HG03432 (cell line): ENCODE measurements around the gene HHAT.
"Not testable (repeated sequence)": the region's sequence is repeated elsewhere in the genome, so short reads cannot be mapped to it uniquely, and the experiment has no call there.

Source experiments
- ATAC-seq: cut with Tn5 transposase; IDR thresholded peaks from one replicate; pipeline ENCODE4 v1.9.1; 2021; ENCODE audit warnings: mild to moderate bottlenecking, moderate library complexity; ENCODE audit not compliant: unreplicated experiment

The HHAT gene

DNA sequence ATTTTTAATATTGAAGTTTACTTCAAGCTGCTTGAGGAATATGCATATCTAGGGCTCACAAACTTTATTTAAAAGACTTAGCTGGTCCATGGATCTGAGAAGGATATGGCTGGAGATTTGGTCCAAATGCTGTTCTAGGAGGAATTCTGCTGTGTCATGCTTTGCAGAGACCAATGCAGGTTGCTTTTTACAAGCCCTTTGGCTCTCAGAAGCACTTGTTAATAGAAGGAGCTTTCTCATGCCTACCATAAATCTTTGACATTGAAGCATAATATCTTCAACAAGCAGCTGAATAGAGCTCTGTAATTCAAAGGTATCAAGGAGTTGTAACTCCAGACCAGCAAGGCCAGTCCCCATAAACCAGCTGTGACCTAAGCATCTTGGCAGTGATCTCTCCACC is 299.1 kb downstream of the HHAT start:
- no peak for ATAC-seq

DNA sequence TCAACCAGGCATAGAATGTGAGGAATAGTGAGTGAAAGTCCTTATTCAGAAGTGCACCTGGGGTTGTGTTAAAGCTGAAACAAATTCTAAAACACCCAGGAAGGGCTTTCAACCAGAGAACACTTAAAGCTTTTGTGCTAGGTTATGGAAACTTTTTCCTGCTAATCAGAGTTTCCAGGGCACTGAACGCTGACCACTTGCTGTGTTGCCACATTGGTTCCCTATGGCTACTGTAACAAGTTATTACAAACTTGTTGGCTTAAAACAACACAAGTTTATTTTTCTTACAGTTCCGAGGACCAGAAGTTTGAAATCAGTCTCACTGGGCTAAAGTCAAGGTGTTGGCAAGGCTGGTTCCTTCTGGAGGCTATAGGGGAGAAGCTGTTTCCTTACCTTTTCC is 300.6 kb downstream of the HHAT start:
- ATAC-seq, result no peak

- no peak for ATAC-seq
Observed at GRCh38 chr1:210631399-210631798, 302.7 kb downstream of the HHAT start.

DNA sequence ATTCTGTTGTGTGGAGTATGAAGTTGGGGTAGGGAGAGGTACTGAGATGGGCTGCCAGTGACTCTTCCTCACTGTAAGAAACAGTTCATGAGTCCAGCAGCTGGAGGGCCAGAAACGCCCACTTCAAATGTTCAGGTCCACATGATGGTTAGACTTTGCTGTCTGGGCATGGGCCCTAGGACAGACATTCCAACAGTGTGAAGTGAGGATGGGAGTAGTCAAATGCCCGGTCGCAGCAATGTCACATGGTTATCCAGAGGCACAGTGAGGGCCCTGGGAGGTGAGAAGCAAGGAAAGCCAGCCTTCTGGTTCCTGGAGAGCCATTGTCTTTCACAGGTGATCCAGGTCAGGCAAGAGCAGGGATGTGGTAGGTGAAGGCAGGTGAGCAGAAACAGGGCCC is 304.4 kb downstream of the HHAT start:
- ATAC-seq, result no peak

GRCh38 chr1:210633636-210634035 is 304.9 kb downstream of the HHAT start:
- ATAC-seq, result no peak

DNA sequence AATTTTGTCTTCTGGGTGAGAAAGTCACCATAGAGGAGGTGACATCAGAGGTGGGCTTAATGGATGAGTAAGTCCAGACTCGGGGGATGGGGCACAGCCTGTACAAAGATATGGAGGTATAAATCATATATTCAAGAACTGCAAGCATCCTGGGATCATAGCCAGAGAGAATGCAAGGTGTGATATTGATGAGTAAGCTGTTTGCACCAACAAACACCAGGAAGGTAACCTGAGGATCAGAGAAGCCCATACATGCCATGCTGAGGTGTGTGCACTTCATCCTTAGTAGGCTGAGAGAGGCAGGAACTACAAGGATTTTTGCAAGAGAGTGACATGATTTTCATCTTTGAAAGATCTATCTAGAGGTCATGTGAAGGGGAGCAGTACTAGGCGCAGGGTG is 306.4 kb downstream of the HHAT start:
- no peak for ATAC-seq

DNA sequence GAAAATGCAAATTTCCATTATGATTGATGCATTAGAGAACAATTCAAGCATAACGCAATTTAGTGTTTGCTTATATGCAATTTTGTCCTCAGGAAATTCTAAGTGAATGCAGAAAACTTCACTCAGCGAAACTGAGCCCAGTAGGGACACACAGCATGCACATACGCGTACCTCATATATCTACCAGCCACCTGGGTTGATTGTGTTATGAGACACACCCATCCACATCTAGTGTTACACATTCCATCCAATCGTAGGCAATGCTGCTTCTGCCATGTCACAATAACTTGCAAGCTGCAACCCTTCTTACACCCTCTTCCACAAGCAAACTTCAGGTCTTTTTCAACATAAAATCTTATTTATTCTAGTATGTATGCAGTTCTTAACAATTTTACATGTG is 312.9 kb downstream of the HHAT start:
- no peak for ATAC-seq

- no peak for ATAC-seq
Observed at GRCh38 chr1:210645582-210646257, 317.0 kb downstream of the HHAT start.

- ATAC-seq, result no peak
Observed at GRCh38 chr1:210646258-210646616, 317.5 kb downstream of the HHAT start.

DNA sequence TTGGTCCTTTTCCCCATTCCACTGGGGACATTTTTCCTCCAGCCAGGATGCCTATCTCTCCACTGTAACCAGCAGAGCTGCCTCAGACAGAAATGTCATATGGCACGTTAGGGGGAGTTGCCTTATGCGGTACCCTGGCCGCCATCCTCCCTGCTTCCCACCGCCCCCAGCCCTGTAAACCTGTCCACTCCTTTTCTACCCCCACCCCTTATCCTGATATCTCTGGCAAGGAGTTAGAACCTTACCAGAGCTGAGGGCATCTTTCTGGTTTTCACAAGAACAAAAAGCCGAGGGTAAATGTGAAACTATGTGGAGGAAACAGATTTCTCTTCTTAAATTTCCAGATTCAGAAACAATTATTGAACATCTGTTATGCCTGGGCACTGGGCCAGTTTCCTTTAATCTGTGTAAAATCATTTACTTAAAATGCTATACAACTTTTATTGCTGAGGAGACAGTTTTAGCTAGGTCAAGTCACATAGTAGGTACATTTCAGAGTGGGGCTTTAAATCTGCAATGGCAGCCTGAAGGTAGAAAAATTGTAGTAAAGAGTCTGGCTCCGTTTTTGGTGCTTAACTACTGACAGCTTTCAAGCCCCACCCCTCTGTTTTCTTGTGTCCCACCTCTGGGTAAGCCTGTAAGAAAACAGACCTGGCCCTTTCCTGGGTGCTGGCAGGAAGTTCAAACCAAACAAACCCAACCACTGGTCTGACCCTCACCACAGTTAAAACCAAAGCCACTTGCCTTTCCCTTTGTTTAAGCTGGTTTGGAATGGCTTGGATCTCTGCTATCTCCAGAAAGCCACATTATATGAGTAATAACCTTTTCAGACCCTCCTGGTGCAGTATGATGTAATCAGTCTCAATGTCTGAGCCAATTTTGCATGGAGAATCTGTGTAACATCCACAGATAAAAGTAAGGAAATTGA is 319.0 kb downstream of the HHAT start:
- no peak for ATAC-seq

DNA sequence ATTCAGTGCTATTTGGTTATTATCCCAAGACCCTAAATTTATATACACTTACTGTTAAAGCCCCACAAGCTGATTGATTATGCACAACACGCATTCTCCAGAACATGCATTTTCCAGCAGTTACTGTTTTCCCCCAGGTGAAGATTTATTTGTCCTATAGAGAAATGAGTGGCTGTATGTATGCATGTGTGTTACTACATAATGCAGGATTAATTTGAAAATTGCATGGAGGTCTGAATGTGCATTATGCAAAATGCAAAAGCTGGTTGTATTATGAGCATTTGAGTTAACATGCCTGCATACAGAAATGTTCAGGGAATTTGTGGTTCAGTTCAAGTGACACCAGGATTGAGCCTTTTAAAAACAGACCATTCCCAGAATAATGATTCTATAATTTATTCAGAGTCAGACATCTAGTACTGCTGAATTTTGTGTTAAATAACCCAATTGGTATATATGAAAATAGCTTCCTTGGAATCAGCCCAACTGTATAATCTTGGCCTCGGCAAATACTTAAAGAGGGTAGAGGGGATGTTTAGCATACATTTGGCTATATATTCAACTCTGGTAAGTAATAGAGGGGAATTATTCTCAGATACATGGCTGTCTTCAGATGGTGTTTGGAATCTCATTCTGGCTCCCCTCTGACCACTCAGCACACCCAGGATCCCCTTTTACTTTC is 320.0 kb downstream of the HHAT start:
- ATAC-seq, result no peak

DNA sequence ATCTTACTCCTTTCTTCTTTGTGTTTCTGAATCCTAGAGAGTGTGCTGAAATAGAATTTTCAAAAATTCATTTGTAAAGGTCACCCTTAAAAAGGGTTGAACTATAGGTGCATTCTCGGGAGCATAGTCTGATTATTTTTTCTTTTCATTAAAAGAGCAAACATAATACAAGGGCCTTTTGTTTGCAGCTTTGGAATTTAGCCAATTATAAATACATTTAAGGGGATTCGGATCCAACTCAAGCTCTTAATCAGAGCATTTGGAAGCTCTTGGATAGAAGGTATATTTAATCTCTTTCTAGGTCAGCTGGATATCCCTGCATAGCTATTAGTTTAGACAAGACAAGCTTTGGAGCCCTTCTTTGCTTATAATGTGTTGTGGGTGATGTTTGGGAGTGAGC is 321.7 kb downstream of the HHAT start:
- ATAC-seq, result no peak

- ATAC-seq, result no peak
Observed at GRCh38 chr1:210652329-210652954, 323.7 kb downstream of the HHAT start.

GRCh38 chr1:210653771-210654170 is 325.1 kb downstream of the HHAT start:
- ATAC-seq, result no peak

- no peak for ATAC-seq
Observed at GRCh38 chr1:210654176-210654981, 325.7 kb downstream of the HHAT start.

- no peak for ATAC-seq
Observed at GRCh38 chr1:210655511-210655910, 326.8 kb downstream of the HHAT start.

DNA sequence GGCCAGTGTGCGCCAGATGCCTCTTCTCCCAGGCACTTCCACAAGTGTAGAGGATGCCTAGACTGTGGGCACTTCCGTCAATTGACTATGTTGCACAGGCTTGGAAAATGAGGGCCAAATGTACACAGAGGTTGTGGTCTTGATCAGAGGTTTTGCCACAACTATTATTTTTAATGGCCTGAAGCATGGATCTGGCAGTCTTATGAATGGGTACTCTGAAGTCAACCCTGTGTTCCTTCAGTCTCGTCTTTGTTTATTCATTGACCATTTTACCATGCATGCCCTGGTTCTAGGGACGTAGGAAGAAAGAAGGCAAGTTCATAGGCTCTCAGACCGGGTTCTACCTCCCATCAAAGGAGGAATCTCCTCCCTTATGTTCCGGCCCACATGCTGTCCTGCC is 329.1 kb downstream of the HHAT start:
- no peak for ATAC-seq

GRCh38 chr1:210661520-210661919 is 332.8 kb downstream of the HHAT start:
- not testable (repeated sequence) for ATAC-seq

DNA sequence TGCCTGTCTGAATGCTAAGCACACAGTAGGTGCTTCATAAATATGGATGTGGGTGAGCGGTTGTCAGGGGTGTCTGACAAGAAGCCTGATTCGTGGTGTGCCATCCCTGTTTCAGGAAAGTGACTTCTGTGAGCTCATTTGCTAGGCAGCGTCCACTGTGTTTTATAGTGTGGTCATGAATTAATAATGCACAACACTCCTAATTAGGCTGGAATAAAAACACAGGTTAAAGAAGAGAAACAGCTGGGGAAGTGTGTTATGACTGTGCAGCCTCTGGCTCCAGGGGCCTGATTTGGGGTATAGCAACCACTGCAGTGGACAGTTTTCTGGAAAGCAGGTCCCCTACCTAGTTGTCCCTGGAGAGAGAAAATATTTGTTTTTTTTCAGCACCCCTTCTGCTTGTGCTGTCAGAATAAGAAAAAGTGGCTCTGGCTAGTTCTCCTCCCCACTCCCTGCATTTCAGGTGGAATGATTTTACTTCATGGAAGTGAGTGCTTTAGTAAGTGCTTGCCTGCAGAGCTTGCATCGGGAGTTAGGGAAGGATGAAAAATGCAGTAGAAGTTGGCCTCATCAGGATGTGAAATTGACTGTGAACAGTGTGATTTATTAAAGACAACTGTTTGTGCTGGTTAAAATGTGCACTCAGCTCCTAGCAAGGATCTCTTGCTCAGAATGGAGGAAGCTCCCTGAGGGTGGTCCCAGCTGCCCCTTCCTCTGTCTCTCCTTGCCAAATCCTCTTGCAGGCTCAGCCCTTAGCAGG is 333.8 kb downstream of the HHAT start:
- ATAC-seq, result no peak
